Measurements from ENCODE around the gene SFN. TPM values are rescaled to one million over a fixed set of nuclear protein-coding genes. Genes with fewer than 3 reads are reported as not detected.

SFN gene
- total RNA-seq, 1 experiment from 2014 or later: 74.5 TPM

DNA sequence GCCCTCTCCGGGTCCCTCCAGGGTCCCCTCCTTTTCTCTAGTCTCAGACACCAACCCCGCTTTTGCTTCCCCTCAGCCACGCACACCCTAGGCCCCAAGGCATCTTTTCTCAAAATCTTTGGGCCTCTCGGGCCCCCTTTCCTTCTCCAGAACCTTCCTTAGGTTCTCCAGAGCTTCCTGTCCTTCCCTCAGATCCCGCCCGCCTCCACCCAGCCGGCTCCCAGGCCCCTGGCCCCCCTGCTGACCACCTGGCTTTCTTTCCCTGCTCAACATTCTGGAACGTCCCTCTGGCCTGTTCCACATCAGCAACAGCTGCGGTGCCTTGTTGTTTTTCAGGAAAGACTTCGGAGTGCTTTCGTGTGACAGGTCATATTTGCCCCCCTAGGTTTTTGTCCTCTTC lies 35.3 kb upstream of the SFN start:
- Mint-ChIP-seq H3K36me3 (ENCODE audit: insufficient read depth, unreplicated experiment) (peaks cover 28% of the 10 kb centered on the region), H3K4me1 (ENCODE audit: low read depth, unreplicated experiment) (peaks cover 44% of the 10 kb centered on the region), H3K27ac (ENCODE audit: unreplicated experiment) (peak overlapping the region; percentile 63), H3K9me3 (ENCODE audit: low read depth, unreplicated experiment) (no peaks in the 10 kb centered on the region), H3K27me3 (ENCODE audit: unreplicated experiment) (no peaks in the 10 kb centered on the region), H3K4me3 (ENCODE audit: low read depth, unreplicated experiment) (peak overlapping the region; percentile 65)
- BruUV-seq (replicated peaks): TSS peak; percentile 22
- no peak for DNase-seq
- CTCF ChIA-PET: interaction anchor here (1.5 kb wide), 1 partner anchor 22 kb away, joined by 3 read pairs; no protein-coding TSS in a partner anchor
- TF ChIP-seq, protein P1, sequence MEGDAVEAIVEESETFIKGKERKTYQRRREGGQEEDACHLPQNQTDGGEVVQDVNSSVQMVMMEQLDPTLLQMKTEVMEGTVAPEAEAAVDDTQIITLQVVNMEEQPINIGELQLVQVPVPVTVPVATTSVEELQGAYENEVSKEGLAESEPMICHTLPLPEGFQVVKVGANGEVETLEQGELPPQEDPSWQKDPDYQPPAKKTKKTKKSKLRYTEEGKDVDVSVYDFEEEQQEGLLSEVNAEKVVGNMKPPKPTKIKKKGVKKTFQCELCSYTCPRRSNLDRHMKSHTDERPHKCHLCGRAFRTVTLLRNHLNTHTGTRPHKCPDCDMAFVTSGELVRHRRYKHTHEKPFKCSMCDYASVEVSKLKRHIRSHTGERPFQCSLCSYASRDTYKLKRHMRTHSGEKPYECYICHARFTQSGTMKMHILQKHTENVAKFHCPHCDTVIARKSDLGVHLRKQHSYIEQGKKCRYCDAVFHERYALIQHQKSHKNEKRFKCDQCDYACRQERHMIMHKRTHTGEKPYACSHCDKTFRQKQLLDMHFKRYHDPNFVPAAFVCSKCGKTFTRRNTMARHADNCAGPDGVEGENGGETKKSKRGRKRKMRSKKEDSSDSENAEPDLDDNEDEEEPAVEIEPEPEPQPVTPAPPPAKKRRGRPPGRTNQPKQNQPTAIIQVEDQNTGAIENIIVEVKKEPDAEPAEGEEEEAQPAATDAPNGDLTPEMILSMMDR (IDR thresholded peaks at IDR 0.05; ENCODE audit: unreplicated experiment): no peak
- intact Hi-C loops (cut with micrococcal nuclease; ENCODE audit: unreplicated experiment): no loop called here

GRCh38 chr1:26828411-26828991 lies 34.4 kb upstream of the SFN start:
- TF ChIP-seq, protein P1 (IDR thresholded peaks at IDR 0.05; ENCODE audit: unreplicated experiment): no peak
- Mint-ChIP-seq H3K27me3 (ENCODE audit: unreplicated experiment) (no peaks in the 10 kb centered on the region), H3K4me3 (ENCODE audit: low read depth, unreplicated experiment) (peak overlapping the region; percentile 65), H3K9me3 (ENCODE audit: low read depth, unreplicated experiment) (no peaks in the 10 kb centered on the region), H3K27ac (ENCODE audit: unreplicated experiment) (no peak overlapping the region), H3K4me1 (ENCODE audit: low read depth, unreplicated experiment) (peaks cover 44% of the 10 kb centered on the region), H3K36me3 (ENCODE audit: insufficient read depth, unreplicated experiment) (peaks cover 28% of the 10 kb centered on the region)
- intact Hi-C loops (cut with micrococcal nuclease; ENCODE audit: unreplicated experiment): no loop called here
- no peak for DNase-seq
- CTCF ChIA-PET: interaction anchor here (1.5 kb wide), 1 partner anchor 21 kb away, joined by 3 read pairs; no protein-coding TSS in a partner anchor
- no TSS peak for BruUV-seq (replicated peaks)

DNA sequence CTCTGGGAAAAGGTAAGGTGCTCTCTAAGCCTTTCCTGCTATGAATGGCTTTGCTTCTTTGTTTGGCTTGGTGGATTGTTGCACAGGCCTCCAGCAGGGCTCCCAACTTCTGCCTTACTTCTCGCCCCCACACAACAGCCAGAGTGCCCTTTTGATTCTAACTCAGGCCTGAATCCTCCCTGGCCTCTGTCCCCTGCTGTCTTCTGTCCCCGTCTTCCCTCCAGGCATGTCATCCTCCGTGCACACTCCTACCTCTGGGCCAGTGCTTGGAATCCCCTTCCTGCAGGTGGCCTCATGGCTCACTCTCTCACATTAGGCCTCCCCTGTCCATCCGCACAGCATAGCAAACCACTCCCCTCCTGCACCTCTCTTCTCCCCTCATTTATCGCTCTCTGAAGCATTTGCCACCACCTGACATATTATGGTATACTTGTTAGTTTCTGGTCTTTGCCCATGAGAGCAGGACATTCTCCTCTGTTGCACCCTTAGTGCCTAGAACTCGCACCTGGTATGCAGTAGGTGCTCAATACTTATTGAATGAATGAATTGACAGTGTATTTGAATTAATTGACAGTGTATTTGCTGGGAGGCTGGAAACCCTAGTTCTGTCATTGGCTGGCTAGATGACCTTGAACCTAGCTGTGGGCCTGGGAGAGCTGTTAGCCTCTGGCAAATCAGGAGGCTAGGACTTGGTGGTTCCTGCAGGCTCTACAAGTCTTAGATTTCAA lies 33.6 kb upstream of the SFN start:
- no TSS peak for BruUV-seq (replicated peaks)
- TF ChIP-seq, protein P1 (IDR thresholded peaks at IDR 0.05; ENCODE audit: unreplicated experiment): no peak
- DNase-seq: no peak
- Mint-ChIP-seq H3K27ac (ENCODE audit: unreplicated experiment) (no peak overlapping the region), H3K36me3 (ENCODE audit: insufficient read depth, unreplicated experiment) (peaks cover 28% of the 10 kb centered on the region), H3K27me3 (ENCODE audit: unreplicated experiment) (no peaks in the 10 kb centered on the region), H3K9me3 (ENCODE audit: low read depth, unreplicated experiment) (no peaks in the 10 kb centered on the region), H3K4me1 (ENCODE audit: low read depth, unreplicated experiment) (peaks cover 44% of the 10 kb centered on the region), H3K4me3 (ENCODE audit: low read depth, unreplicated experiment) (no peak overlapping the region)
- CTCF ChIA-PET: no interaction called here
- intact Hi-C loops (cut with micrococcal nuclease; ENCODE audit: unreplicated experiment): no loop called here

DNA sequence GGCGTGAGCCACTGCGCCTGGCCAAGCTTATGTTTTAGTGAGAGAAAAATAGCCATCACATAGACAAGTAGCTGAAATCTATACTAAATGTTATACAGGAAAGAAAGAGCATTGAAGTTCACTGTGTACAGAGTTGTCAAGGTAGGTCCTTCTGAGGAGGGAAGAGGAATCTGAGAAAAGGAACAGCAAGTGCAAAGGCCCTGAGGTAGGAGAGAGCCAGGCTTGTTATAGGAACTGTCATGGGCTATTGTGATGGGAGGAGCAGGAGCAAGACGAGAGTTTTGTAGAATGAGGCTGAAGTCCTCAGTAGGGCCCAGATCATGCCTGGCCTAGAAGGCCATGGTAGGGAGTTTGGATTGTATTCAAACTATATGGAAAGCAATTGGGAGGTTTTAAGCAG lies 31.9 kb upstream of the SFN start:
- Mint-ChIP-seq H3K27me3 (ENCODE audit: unreplicated experiment) (no peaks in the 10 kb centered on the region), H3K36me3 (ENCODE audit: insufficient read depth, unreplicated experiment) (peaks cover 27% of the 10 kb centered on the region), H3K27ac (ENCODE audit: unreplicated experiment) (no peak overlapping the region), H3K4me3 (ENCODE audit: low read depth, unreplicated experiment) (no peak overlapping the region), H3K9me3 (ENCODE audit: low read depth, unreplicated experiment) (no peaks in the 10 kb centered on the region), H3K4me1 (ENCODE audit: low read depth, unreplicated experiment) (peaks cover 31% of the 10 kb centered on the region)
- no TSS peak for BruUV-seq (replicated peaks)
- DNase-seq: no peak
- TF ChIP-seq, protein P1 (IDR thresholded peaks at IDR 0.05; ENCODE audit: unreplicated experiment): no peak
- intact Hi-C loops (cut with micrococcal nuclease; ENCODE audit: unreplicated experiment): no loop called here
- CTCF ChIA-PET: interaction anchor here (0.6 to 0.9 kb wide), 3 partner anchors 31 to 330 kb away, joined by 3 to 5 read pairs (median 3); no protein-coding TSS in a partner anchor
